Measurements from ENCODE around the gene HYPK. TPM values are rescaled to one million over a fixed set of nuclear protein-coding genes. Genes with fewer than 3 reads are reported as not detected.
A peak's percentile ranks its signal among the peaks of the same experiment; 100 is the strongest.

The HYPK gene
- total RNA-seq, 1 experiment from 2014 or later = 20.6 TPM

- ChIA-PET POLR2A (no interaction called here), RAD21 (ENCODE audit: low non-redundant PET in 1 of 2, low total read pairs in 2 of 2, uncharacterized antibody in 2 of 2, unreplicated experiment in 2 of 2) (no interaction called here)
Observed at GRCh38 chr15:43799209-43799944, 1.0 kb upstream of the HYPK start.

More at GRCh38 chr15:43799209-43799944, 1.0 kb upstream of the HYPK start:
- Histone ChIP-seq H2AFZ (ENCODE audit: low read depth, low read length, poor library complexity, severe bottlenecking) (no peak overlapping the region), H3K4me2 (ENCODE audit: low read length) (no peak overlapping the region), H3K27me3 (ENCODE audit: insufficient read depth, low read length) (no peaks in the 10 kb centered on the region), H3K27ac (ENCODE audit: low read depth, low read length) (peak overlapping the region; percentile 76), H3K36me3 (ENCODE audit: control insufficient read depth in 1 of 2, insufficient read depth in 2 of 2, low read length in 2 of 2) (peaks cover 31 to 36% of the 10 kb centered on the region in 2 experiments), H3K9me2 (ENCODE audit: insufficient read depth) (no peaks in the 10 kb centered on the region), H3K79me2 (ENCODE audit: insufficient read depth, low read length) (peaks cover 33% of the 10 kb centered on the region), H4K20me1 (ENCODE audit: insufficient read depth) (no peaks in the 10 kb centered on the region), H3K9ac (ENCODE audit: low read length) (no peak overlapping the region), H3K4me1 (ENCODE audit: control insufficient read depth in 1 of 2, insufficient read depth in 2 of 2, low read length in 2 of 2) (peaks cover 6 to 23% of the 10 kb centered on the region in 2 experiments; a peak in 3 of 4 replicates), H3K9me3 (ENCODE audit: control insufficient read depth in 1 of 2, insufficient read depth in 1 of 2, low read depth in 1 of 2, low read length in 2 of 2) (no peaks in the 10 kb centered on the region), H3K4me3 (replicated peaks in 1 of 2; ENCODE audit: low read depth in 1 of 2, low read length in 2 of 2) (no peak overlapping the region)
- TF ChIP-seq ZFX (IDR thresholded peaks at IDR 0.05) (no peak), EZH2phosphoT487 (IDR thresholded peaks at IDR 0.05; ENCODE audit: borderline replicate concordance) (no peak), CTCF (IDR thresholded peaks at IDR 0.05 in 2 of 3, conservative IDR thresholded peaks at IDR 0.05 in 1 of 3; ENCODE audit: borderline replicate concordance in 1 of 3, insufficient read depth in 1 of 3, low read depth in 2 of 3, low read length in 2 of 3) (0 out of 6 replicates have a peak, but pooled peaks of 1 of the 3 experiments have one; percentile 4), ELF1 (IDR thresholded peaks at IDR 0.05; ENCODE audit: borderline replicate concordance, low read depth) (no peak), REST (IDR thresholded peaks at IDR 0.05; ENCODE audit: low read depth) (no peak), POLR2AphosphoS5 (IDR thresholded peaks at IDR 0.05; ENCODE audit: low read depth, low read length) (no peak), SRF (IDR thresholded peaks at IDR 0.05; ENCODE audit: low read depth) (no peak)
- no peak for ATAC-seq
- CTCF ChIA-PET = no interaction called here
- BruUV-seq (replicated peaks) = no TSS peak
- DNase-seq (ENCODE audit: low read depth, low spot score) = no peak
- intact Hi-C loops (cut with micrococcal nuclease) = no loop called here

Data from HCT116 (cell line).